Liver (tissue), 9 donors: ENCODE measurements around the gene RBM22. TPM values are rescaled to one million over a fixed set of nuclear protein-coding genes. Genes with fewer than 3 reads are reported as not detected.

Experiments
- DNase-seq: peaks from one replicate; pipeline ENCODE4 v3.0.0-alpha.2; 2017; ENCODE audit warnings: low spot score
- H3K27ac ChIP-seq, 2 donors: one replicate each; pipeline ENCODE4 v1.7.0; 2013; ENCODE audit warnings: inconsistent platforms in 2 of 2, low read length in 2 of 2, control low read depth in 1 of 2, low read depth in 1 of 2, mild to moderate bottlenecking in 1 of 2
- H3K27me3 ChIP-seq, 4 donors: one replicate each; pipeline versions ENCODE4 v1.6.1 to v1.7.0; 2013; ENCODE audit warnings: low read length in 3 of 4, inconsistent platforms in 1 of 4, mild to moderate bottlenecking in 1 of 4, moderate library complexity in 1 of 4; ENCODE audit not compliant: control insufficient read depth in 4 of 4, insufficient read depth in 4 of 4
- H3K36me3 ChIP-seq, 4 donors: one replicate each; pipeline versions ENCODE4 v1.6.1 to v1.7.0; 2013; ENCODE audit warnings: low read length in 3 of 4, mild to moderate bottlenecking in 3 of 4, low read depth in 1 of 4, moderate library complexity in 1 of 4; ENCODE audit not compliant: control insufficient read depth in 4 of 4, insufficient read depth in 3 of 4
- H3K4me1 ChIP-seq, 4 donors: one replicate each; pipeline versions ENCODE4 v1.6.1 to v1.7.0; 2013; ENCODE audit warnings: low read length in 3 of 4, mild to moderate bottlenecking in 3 of 4, moderate library complexity in 1 of 4; ENCODE audit not compliant: control insufficient read depth in 4 of 4, insufficient read depth in 4 of 4
- H3K4me3 ChIP-seq, 3 donors: one replicate each; pipeline versions ENCODE4 v1.6.1 to v1.7.0; 2013; ENCODE audit warnings: low read length in 3 of 3, control low read depth in 1 of 3, low read depth in 1 of 3, mild to moderate bottlenecking in 1 of 3
- H3K9ac ChIP-seq, 2 donors: one replicate each; pipeline ENCODE4 v1.7.0; 2013; ENCODE audit warnings: low read length in 2 of 2, mild to moderate bottlenecking in 2 of 2, moderate library complexity in 2 of 2, control low read depth in 1 of 2, low read depth in 1 of 2
- H3K9me3 ChIP-seq, 4 donors: one replicate each; pipeline versions ENCODE4 v1.6.1 to v1.7.0; 2013; ENCODE audit warnings: low read length in 3 of 4; ENCODE audit not compliant: control insufficient read depth in 4 of 4
- ATF3 ChIP-seq: IDR thresholded peaks from 2 replicates; pipeline ENCODE4 v1.6.1; 2016; ENCODE audit warnings: antibody characterized with exemption
- FOXA1 ChIP-seq: IDR thresholded peaks from 2 replicates; pipeline ENCODE4 v1.6.1; 2016; ENCODE audit warnings: antibody characterized with exemption
- FOXA2 ChIP-seq: IDR thresholded peaks from 2 replicates; pipeline ENCODE4 v1.6.1; 2016; ENCODE audit warnings: antibody characterized with exemption
- HNF4A ChIP-seq, 2 donors: conservative IDR thresholded peaks; 2 replicates each; pipeline ENCODE4 v1.6.1; 2016; ENCODE audit warnings: antibody characterized with exemption in 2 of 2, mild to moderate bottlenecking in 2 of 2
- JUND ChIP-seq, 2 donors: IDR thresholded peaks; 2 replicates each; pipeline ENCODE4 v1.6.1; 2016; ENCODE audit warnings: antibody characterized with exemption in 2 of 2
- NR2F2 ChIP-seq: IDR thresholded peaks from 2 replicates; pipeline ENCODE4 v1.6.1; 2016; ENCODE audit warnings: antibody characterized with exemption
- RAD21 ChIP-seq, 2 donors: IDR thresholded peaks; 2 replicates each; pipeline ENCODE4 v1.6.1; 2016; ENCODE audit warnings: antibody characterized with exemption in 2 of 2, mild to moderate bottlenecking in 2 of 2
- REST ChIP-seq: IDR thresholded peaks from 2 replicates; pipeline ENCODE4 v1.6.1; 2016; ENCODE audit warnings: antibody characterized with exemption, mild to moderate bottlenecking
- RXRA ChIP-seq, 2 donors: IDR thresholded peaks; 2 replicates each; pipeline ENCODE4 v1.6.1; 2017 to 2018; ENCODE audit warnings: antibody characterized with exemption in 2 of 2, mild to moderate bottlenecking in 1 of 2
- SP1 ChIP-seq: IDR thresholded peaks from 2 replicates; pipeline ENCODE4 v1.6.1; 2018; ENCODE audit warnings: antibody characterized with exemption, mild to moderate bottlenecking
- TAF1 ChIP-seq: conservative IDR thresholded peaks from 2 replicates; pipeline ENCODE4 v1.6.1; 2016; ENCODE audit warnings: antibody characterized with exemption, mild to moderate bottlenecking
- YY1 ChIP-seq: IDR thresholded peaks from 2 replicates; pipeline ENCODE4 v1.6.1; 2016; ENCODE audit warnings: antibody characterized with exemption, mild to moderate bottlenecking
- WGBS: extraction: QIAGEN DNeasy Blood & Tissue Kit; methylation state at CpG from one replicate; pipeline ENCODE4 v1.1.7; 2013; 5-methylcytosine and 5-hydroxymethylcytosine counted together
- polyA plus RNA-seq, 2 donors: library from polyadenylated mRNA; stranded (reverse) in 1 of 2; unstranded in 1 of 2; fragments of 200-250 nt in 1 of 2; fragments of >200 nt in 1 of 2; fragmentation: Nextera tagmentation in 1 of 2; extraction: Ambion mirVana in 1 of 2; gene quantifications; one replicate each; pipeline versions ENCODE4 v1.2.1 to v1.2.3, GENCODE V29; 2013 to 2015
- total RNA-seq, 2 donors: library from RNA; depleted of rRNA; stranded (reverse); fragments of >200 nt; gene quantifications; one replicate each; pipeline ENCODE4 v1.2.3, GENCODE V29; 2014
- donor health status: healthy.
- donor health status: healthy.
- donor health status: healthy.
- donor health status: healthy.
- donor health status: healthy.

RBM22 gene
- total and polyA plus RNA-seq, 4 donors, result 10.7 to 19.7 (median 12.3) TPM

GRCh38 chr5:150645070-150645700 is 55.7 kb downstream of the RBM22 start:
- 82% methylated on average over 4 of the region's 4 CpGs for WGBS
- DNase-seq, result no peak

GRCh38 chr5:150644514-150644913 is 56.3 kb downstream of the RBM22 start:
- no peaks in the 10 kb centered on the region for H3K9me3 ChIP-seq
- 54% methylated on average over 2 of the region's 2 CpGs for WGBS
- no peak for DNase-seq
- TF ChIP-seq RXRA (IDR thresholded peaks at IDR 0.05) (no peak), JUND (IDR thresholded peaks at IDR 0.05) (no peak), YY1 (no peak), FOXA2 (no peak), SP1 (no peak), ATF3 (no peak)
- peak overlapping the region; percentile 1 to 28 for H3K27ac ChIP-seq
- H3K27me3 ChIP-seq, result no peaks in the 10 kb centered on the region
- peaks cover 2 to 18% (median 8%) of the 10 kb centered on the region in 4 donors for H3K36me3 ChIP-seq
- H3K4me1 ChIP-seq, result peaks cover 19 to 56% (median 51%) of the 10 kb centered on the region in 4 donors
- no peak overlapping the region for H3K4me3 ChIP-seq
- no peak overlapping the region for H3K9ac ChIP-seq

More at GRCh38 chr5:150645070-150645700, 55.7 kb downstream of the RBM22 start:
- Histone ChIP-seq H3K4me1 (peaks cover 15 to 54% (median 44%) of the 10 kb centered on the region in 4 donors), H3K4me3 (no peak overlapping the region), H3K27me3 (no peaks in the 10 kb centered on the region), H3K9ac (no peak overlapping the region), H3K9me3 (no peaks in the 10 kb centered on the region), H3K27ac (peak overlapping the region; percentile 1 to 28), H3K36me3 (peaks cover 5 to 20% (median 12%) of the 10 kb centered on the region in 4 donors)
- TF ChIP-seq NR2F2 (peak; percentile 94), RXRA (IDR thresholded peaks at IDR 0.05) (peak in 1 of 2 donors; percentile 22), REST (no peak), HNF4A (conservative IDR thresholded peaks at IDR 0.05) (no peak), TAF1 (no peak), FOXA1 (no peak), ATF3 (no peak), RAD21 (IDR thresholded peaks at IDR 0.05) (no peak), FOXA2 (no peak)

- Histone ChIP-seq H3K27me3 (no peaks in the 10 kb centered on the region), H3K36me3 (peaks cover 0 to 13% (median 7%) of the 10 kb centered on the region in 4 donors), H3K9ac (no peak overlapping the region), H3K4me1 (peaks cover 23 to 59% (median 55%) of the 10 kb centered on the region in 4 donors), H3K27ac (peak overlapping the region; percentile 1 to 28), H3K9me3 (no peaks in the 10 kb centered on the region), H3K4me3 (no peak overlapping the region)
- TF ChIP-seq REST, result no peak
- TF ChIP-seq ATF3, result no peak
- TF ChIP-seq NR2F2, result no peak
- no peak for TF ChIP-seq JUND (IDR thresholded peaks at IDR 0.05)
- WGBS, result 71% methylated on average over 5 of the region's 5 CpGs
- DNase-seq, result no peak
Measured at GRCh38 chr5:150644058-150644457, 56.8 kb downstream of the RBM22 start.
